HG02623 (cell line): ENCODE data around the gene EMP2.
"Not testable (repeated sequence)": the region's sequence is repeated elsewhere in the genome, so short reads cannot be mapped to it uniquely, and the experiment has no call there.

Experiments
- ATAC-seq: cut with Tn5 transposase; IDR thresholded peaks from one replicate; pipeline ENCODE4 v1.9.1; 2021; ENCODE audit warnings: moderate library complexity; ENCODE audit not compliant: unreplicated experiment

Gene EMP2, protein sequence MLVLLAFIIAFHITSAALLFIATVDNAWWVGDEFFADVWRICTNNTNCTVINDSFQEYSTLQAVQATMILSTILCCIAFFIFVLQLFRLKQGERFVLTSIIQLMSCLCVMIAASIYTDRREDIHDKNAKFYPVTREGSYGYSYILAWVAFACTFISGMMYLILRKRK

DNA sequence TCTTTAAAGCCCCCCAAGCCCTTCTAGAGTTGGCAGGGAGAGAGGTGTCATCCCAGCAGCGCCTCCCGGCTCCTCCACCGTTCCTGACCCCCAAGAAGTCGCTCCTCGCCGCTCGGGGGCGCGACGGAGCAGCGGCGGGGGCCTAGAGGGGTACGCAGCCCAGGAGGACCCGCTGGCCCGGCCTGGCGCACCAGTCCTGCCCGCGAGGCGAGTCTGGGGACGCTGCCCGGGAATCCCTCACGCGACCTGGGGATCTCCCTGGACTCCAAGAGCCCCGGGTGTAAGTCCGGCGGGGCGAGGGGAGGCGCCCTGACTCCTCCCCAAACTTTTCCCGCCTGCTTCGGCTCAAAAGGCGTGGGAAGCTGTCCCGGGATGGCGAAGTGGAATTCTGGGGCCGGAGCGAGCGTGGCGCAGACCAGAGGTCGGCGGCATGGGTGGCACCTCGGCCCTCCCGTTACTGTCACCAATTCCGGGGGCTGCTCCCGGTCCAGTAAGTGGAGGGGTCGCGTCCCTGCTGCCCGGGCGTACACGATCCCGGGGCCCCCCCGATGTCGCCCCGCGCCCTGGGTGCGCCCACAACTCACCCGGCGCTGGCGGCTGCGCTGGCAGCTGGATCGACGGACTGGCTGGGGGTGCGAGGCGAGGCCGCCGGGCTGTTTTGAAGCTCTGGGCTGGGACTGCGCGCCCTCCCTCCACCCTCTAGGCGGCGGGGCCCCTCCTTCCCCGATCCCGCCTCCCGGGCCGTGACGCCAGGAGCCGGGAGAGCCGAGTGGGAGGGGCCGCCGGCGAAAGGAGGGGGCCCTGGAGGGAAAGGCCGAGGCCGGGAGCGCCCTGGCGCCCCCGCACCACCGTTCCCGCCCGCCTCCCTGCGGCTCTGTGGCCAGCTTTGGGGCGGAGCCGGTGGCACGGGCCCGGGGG lies at the start of gene EMP2:
TSS of gene EMP2 (minus strand) at position 634 of the 918 bp plus-strand sequence. CDS start 32,981 bp downstream, outside the sequence.
- ATAC-seq, result no peak

DNA sequence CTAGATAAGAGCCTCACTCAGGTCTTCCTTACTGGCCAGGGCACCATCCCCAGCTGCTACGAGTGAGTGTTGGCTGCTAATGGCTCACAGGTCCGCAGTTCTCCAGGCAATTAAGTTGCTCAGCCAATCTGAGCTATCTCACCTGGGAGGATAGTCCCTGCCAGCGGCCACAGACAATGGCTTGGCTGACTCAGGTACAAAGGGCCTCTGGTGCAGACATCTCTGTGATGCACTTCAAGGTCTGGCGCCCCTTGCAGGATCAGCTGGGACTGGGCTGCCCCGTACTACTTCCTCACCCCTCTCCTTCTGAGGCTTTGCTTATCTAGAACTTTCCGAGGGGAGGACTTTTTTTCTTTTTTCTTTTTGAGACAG lies 49.2 kb upstream of the EMP2 start:
- no peak for ATAC-seq

DNA sequence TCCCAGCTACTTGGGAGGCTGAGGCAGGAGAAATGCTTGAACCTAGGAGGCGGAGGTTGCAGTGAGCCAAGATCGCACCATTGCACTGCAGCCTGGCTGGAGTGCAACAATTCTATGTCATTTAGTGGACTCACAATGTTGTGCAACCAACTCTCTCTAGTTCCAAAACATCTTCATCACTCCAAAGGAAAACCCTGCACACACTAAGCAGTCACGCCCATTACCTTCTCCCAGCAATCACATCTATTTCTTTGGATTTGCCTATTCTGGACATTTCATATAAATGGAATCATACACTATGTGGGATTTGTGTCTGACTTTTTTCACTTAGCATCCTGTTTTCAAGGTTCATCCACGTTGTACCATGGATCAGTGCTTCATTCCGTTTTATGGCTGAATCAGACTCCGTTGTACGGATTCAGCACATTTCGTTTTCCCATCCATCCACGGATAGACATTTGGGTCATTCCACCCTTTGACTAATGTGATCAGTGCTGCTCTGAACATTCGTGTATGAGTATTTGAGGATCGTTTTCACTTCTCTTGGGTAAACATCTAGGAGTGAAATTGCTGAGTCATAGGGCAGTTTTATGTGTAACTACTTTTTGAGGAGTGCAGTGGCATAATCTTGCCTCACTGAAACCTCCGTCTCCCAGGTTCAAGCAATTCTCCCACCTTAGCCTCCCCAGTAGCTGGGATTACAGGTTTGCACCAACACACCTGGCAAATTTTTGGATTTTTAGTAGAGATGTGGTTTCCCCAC lies 45.4 kb upstream of the EMP2 start:
- ATAC-seq, result no peak

DNA sequence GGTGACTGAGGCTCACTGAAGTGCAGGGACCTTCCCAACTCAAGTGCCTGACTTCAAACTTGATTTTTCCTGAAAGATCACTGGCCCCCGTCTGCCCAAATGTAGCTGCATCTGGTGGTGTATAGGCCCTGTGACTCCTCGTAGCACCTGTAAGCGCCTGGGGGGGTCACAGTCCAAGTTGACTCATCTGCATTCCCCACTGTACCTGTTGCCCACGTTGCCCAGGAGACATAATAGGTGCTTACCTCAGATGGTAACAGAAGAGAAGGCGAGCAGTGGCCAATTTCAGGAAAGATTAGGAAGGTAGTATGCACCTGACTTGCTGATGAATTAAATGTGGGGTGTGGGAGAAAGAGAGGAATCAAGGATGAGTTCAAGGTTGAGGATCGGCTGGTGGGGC lies 44.1 kb upstream of the EMP2 start:
- no peak for ATAC-seq

DNA sequence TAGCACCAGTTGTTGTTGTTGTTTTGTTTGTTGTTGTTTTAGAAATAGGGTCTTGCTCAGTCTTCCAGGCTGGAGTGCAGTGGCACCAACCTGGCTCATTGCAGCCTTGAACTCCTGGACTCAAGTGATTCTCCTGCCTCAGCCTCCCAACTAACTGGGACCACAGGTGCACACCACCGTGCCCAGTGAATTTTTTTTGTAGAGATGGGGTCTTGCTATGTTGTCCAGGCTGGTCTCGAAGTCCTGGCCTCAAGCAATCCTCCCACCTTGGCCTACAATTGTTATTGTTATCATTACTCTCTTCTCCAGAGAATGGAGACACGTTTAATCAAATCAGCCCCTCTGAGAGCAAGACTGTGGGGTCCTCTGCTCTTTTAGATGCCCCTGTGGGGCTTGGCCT lies 42.7 kb upstream of the EMP2 start:
- no peak for ATAC-seq

DNA sequence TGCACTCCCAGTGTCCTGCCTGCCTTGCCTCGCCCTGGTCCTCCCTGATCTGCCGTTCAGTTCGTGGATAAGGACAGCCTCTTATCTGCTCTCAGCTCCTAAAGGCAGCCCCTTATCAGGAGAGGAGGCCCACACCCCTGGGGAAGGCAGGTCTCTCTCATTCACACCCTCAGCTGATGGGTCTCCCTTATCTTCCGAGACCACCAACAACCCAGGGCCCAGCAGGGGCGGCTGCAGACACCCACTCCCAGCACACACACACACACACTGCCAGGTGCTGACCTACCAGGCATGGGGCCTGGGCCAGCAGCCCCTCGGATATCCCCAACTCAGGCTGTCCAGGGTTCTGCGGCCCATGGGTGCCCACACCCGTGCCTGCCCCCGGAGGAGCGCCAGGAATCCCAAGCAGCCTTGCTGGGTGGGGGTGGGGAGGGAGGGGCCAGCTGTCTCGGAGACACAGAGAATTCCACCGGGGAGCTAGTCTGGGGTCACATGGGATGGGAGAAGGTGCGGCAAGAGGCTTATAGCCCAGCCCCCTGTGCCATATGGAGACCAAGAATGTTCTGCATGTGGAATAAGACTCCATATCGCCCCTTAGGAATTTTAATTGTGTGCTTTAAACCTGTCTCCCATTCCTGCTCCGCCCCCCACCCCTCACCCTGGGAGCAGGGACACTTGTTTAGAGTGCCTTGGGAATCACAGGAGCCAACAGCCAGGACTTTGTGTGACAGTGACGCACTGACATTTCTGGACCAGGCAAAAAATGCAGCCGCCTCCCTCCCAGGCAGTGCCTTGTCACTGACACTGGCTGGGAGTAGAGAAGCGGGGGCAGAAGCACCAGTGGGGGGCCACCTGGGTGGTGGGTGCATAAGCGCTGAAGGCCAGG lies 41.9 kb upstream of the EMP2 start:
- no peak for ATAC-seq

DNA sequence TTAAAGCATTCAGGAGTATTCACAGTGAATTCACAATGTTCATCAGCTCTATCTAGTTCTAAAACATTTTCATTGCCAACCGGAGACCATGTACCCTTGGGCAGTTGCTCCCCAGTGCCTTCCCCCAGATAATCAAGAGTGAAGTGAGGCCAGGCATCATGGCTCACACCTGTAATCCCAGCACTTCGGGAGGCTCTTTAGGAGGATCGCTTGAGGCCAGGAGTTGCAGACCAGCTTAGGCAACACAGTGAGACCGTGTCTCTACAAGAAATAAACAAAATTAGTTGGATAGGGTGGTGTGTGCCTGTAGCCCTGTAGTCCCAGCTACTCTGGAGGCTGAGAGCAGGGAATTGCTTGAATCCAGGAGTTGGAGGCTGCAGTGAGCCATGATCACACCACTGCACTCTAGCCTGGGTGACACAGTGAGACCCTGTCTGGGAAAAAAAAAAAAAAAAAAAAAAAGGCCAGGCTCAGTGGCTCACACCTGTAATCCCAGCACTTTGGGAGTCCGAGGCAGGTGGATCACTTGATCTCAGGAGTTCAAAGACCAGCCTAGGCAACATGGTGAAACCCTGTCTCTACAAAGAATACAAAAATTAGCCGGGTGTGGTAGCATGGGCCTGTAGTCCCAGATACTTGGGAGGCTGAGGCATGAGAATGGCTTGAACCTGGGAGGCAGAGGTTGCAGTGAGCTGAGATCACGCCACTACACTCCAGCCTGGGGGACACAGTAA lies 41.0 kb upstream of the EMP2 start:
- ATAC-seq, result not testable (repeated sequence)

DNA sequence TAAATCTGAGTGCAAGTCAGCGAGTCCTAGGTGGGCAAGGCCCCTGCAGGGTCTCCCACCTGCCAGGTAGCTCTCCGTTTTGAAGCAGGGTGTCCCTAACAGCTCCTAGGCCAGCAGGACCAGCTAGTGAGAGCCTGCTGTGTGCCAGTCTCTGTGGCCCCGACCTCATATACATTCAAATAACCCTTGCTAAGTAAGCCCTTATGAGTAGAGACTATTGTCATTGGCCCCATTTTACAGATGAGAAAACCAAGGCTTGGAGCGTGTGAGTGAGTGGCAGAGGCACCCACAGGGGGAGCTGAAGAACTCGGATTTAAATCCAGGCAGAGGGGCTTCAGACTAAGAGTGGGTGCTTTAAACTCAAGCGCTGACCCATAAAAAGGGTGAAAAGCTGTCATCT lies 39.7 kb upstream of the EMP2 start:
- no peak for ATAC-seq

DNA sequence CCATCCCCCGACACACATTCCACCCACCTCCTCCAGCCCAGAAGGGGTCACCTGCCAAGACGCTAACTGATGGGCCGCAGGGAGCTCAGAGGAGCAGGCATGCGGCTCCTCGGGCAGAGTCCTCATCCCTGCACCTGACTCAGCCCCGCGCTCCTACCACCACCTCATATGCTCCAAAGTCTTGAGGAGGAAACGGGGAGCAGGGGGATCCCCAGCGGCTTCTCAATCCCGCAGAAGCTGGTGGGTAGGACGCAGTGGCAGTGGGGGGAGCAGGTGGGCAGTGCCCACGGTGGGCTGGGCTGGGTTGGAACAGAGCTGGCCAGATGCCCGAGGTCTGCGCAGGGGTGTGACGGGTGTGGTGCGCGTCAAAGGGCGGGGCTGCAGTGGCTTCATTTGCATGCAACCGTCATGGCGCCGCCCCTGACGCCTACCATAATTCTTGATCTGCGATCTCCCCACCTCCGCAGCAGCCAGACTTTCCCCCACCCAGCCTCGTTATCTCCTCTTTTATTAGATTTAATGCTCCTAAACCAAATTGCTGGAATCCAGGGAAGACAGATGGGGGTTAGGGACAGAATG lies 39.0 kb upstream of the EMP2 start:
- no peak for ATAC-seq

DNA sequence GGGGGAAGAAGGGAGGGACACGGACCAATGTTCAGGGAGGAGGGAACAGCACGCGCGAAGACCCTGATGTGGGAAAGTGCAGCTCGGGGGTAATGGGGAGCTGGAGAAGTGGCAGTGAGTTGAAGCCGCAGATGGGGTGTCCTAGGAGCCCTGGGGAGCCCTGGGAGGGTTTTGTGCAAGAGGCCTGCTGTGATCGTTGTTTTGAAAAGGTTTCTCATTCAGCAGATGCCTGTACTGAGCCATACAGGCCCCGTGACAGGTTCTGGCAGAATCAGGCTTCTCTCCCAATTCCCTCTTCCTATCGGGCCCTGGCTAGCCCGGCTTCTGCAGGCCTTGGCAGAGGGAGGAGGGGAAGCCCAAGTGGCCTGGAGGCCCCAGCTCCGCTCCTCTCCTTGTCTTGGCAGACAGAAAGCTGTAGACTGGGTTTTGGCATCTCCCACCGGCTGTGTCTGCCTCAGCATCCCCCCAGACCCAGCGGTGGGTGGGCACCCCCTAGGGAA lies 38.4 kb upstream of the EMP2 start:
- ATAC-seq, result no peak

DNA sequence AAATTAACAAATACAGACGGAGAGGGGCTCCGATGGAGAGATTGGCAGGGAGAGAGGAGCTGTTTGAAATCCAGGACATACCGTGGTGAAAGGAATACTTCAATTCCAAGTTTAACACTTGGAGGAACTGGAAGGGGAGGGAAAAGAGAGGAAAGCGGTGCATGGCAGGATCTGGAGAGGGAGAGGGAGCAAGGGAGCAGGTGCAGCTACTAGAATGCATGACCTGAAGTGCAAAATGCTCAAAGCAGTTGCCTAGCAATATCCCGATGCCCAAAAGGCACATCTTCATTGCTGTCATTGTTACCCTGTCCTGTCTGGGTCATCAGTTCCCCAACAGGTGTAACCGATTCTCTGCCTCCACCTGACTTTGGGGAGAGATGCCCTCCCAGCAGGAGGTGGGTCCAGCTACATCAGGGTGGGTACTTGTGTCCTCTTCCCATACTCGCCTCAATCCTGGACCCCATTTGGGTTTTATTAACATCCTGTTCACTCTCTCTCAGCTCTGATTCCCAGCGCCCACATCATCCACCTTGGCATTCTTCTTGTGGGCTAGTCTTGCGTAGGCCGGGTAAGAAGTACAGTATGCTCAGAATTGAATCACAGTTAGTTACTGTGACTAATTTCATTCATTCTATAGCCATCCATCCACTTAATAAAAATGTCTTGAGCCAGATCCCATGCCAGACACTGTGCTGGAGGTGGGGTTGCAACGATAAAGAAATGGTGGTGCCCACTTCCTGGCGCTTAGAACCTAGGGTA lies 37.4 kb upstream of the EMP2 start:
- ATAC-seq, result no peak

DNA sequence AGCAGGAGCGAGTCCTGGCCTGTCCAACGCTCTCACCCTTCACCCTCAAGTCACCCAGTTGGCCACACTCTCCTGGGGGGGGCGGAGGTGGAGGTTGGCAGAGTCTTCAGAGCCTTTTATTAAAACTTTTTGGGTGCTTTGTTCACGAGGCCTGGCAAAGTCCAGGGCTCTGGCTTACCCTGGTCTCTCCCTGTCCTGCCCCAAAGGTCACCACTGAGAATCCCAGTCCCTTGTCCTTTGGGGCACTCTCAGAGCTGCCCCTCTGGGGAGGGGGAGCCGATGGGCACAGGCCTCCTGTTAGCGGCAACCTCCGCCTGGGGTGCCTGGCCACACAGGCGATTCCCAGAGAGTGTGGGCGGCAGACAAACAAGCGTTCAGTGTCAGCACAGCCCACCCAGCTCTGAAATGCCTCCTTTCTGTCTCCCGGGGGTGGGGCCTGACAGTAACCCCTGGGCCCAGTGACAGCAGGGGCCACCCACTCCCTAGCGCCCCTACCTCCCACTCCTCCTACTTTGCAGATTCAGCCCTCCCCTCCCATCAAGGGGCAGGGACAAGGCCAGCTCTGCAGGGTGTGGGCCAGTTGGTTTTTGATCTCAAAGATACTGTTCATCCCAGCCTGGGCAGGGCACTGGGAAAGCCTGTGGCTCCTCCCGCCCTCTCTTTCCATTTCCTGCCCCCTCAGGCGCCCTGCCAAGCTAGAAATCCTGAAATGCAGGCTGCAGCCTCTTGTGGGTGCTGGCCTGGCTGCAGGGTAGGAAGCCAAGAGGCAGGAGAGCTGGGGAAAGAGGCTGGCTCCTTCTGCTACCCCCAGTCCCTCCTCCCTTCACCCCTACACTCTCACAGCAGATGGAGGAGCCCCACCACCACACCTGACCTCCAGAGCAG lies 36.6 kb upstream of the EMP2 start:
- ATAC-seq, result no peak

DNA sequence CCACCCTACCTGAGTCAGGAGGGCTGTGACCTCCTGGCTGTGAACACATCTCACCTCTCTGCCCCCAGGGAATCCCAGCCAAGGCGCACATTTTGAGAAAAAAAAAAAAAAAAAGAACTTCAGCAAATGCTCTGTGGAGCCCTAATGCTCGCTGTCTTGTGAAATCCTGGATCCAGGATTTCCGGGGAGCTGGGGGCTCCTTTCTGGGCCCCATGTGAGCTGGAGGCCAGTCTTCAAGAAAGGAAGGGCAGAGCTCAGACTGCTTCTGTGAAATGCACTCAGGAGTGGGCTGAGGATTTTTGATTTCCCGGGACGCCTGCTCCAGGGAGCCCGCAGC lies 36.0 kb upstream of the EMP2 start:
- ATAC-seq, result no peak

DNA sequence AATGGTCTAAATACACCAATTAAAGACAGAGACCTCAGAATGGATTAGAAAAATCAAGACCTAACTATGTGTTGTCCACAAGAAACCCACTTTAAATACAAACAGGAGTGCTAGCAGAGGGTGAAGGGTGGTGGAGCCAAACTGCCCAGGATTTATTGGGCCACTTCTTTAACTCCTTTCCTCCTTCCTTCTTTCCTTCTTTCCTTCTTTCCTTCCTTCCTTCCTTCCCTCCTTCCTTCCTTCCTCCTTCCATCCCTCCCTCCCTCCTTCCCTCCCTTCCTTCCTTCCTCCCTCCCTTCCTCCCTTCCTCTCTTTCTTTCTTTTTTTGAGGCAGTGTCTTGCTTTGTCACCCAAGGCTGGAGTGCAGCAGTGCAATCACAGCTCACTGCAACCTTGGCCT lies 34.3 kb upstream of the EMP2 start:
- ATAC-seq, result no peak

DNA sequence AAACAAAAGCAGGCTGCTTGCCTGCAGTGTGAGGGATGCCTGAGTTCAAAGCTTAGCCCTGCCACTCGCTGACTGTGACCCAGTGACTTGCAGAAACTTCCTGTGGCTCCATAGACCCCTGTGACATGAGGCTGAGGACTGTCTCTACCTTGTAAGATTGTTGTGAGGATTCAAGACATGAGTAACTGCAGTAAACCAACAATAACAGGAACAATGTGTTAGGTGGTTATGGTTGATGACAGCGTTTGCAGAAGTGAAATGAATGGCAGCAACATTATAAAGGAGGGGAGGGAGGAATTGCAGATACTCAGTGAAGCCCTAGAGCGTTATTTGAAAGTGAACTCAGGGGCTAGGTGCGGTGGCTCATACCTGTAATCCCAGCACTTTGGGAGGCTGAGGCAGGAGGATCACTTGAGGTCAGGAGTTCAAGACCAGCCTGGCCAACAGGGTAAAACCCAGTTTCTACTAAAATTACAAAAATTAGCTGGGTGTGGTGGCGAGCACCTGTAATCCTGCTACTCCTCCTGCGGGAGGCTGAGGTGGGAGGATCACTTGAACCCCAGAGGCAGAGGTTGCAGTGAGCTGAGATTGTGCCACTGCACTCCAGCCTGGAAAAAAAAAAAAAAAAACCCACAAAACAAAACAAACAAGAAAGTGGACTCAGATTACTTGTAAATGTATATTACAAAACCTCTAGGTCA lies 33.5 kb upstream of the EMP2 start:
- ATAC-seq, result no peak

DNA sequence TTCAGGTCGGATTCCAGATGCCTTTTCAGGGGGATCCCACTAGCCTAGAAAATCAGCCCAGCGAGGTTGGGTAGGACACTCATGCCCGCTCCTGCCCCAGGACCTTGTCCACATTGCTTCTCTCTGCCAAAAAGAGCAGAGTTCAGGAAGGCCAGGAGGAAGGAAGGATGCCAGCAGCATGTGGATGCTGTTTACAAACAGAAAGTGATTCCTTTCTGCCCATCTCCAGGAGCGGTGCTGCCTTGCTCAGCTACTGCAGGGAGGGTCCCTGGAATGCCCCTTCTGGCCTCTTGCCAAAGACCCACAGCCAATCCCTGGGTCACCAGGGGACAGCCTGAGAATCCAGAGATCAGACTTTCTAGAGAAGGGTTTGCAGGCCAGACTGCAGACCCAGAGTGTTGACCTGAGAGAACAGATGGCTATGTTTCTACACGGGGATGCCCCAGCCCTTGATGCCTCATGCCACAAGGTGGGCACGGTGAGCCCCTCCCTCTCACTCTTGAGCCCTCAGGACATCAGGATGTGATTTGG lies 32.3 kb upstream of the EMP2 start:
- no peak for ATAC-seq

DNA sequence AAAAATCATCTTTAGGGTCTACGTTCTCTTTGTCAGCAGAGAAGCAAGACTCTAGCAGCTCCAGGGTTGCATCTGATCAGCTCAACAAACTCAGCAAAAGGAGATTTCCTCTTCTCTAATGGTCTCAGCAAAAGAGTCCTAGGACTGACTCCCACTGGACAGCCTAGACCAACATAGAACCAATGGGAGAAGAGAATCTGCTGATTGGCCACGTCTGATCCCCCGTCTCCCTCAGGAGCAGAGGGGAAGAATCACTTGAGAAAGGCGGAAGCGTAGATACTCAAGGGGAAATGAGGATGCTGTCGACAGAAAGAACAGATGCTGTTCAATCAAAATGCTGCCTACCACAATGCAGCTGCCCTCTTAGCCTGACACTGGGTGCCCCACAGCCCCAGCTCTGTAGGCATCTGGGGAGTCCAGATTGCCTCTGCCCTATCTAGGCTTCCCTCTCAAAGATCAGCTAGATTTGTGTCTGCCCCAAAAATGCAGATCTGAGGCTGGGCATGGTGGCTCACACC lies 31.5 kb upstream of the EMP2 start:
- no peak for ATAC-seq
